ENCODE data around the gene BRWD1.
A peak's percentile ranks its signal among the peaks of the same experiment; 100 is the strongest.

Gene BRWD1

GRCh38 chr21:39344848-39345247 lies 31.4 kb upstream of the BRWD1 start:
- no peak for DNase-seq (ENCODE audit: extremely low read depth, low read depth)
- TF ChIP-seq, protein P1, sequence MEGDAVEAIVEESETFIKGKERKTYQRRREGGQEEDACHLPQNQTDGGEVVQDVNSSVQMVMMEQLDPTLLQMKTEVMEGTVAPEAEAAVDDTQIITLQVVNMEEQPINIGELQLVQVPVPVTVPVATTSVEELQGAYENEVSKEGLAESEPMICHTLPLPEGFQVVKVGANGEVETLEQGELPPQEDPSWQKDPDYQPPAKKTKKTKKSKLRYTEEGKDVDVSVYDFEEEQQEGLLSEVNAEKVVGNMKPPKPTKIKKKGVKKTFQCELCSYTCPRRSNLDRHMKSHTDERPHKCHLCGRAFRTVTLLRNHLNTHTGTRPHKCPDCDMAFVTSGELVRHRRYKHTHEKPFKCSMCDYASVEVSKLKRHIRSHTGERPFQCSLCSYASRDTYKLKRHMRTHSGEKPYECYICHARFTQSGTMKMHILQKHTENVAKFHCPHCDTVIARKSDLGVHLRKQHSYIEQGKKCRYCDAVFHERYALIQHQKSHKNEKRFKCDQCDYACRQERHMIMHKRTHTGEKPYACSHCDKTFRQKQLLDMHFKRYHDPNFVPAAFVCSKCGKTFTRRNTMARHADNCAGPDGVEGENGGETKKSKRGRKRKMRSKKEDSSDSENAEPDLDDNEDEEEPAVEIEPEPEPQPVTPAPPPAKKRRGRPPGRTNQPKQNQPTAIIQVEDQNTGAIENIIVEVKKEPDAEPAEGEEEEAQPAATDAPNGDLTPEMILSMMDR (IDR thresholded peaks at IDR 0.05; ENCODE audit: low read depth, low read length, missing control alignments) = no peak
- peak overlapping the region; percentile 92; the same call in 1 of the 2 replicates for H3K4me3 ChIP-seq (replicated peaks; ENCODE audit: low read depth, low read length)

GRCh38 chr21:39341249-39341923 lies 28.0 kb upstream of the BRWD1 start:
- no peak for DNase-seq (ENCODE audit: extremely low read depth, low read depth)
- H3K4me3 ChIP-seq (replicated peaks; ENCODE audit: low read depth, low read length) = no peak overlapping the region
- TF ChIP-seq, protein P1 (IDR thresholded peaks at IDR 0.05; ENCODE audit: low read depth, low read length, missing control alignments) = no peak

DNA sequence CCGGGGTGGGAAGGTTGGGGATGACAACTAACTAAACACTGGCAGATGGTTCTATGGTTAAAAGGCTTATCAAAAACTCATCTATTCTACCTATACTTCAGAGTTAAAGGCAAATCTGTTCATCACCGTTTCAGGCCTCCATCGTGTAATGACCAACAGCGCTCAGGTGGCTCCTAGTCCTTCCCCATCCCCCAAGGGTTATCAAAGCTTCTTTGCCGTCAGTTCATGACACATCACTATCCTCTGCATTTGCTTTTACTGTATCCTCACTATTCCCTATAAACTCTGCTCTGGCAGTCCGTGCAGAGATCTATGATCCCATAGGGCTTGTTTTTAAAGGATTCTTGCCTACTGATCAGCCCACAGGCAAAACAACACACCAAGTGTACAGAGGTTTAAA lies 27.3 kb upstream of the BRWD1 start:
- TF ChIP-seq, protein P1 (IDR thresholded peaks at IDR 0.05; ENCODE audit: low read depth, low read length, missing control alignments) = no peak
- no peak for DNase-seq (ENCODE audit: extremely low read depth, low read depth)
- no peak overlapping the region for H3K4me3 ChIP-seq (replicated peaks; ENCODE audit: low read depth, low read length)

DNA sequence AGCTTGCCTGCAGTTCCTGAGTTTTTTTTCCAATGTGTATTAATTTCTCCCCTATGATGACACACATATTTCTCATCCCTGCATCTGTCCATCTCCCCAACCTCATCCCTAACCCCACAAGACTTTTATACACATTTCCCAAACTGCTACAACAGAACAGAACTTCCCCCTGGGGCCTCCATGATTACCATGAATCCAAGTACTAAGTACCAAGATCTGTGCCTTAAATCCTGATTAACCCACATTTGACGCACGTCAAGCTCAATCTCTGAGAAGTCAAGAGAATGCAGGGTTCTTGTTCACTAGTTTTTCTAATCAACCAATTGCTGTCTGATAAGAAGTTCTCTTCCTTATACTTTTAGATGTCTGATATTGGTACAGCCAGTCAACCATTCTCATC lies 25.8 kb upstream of the BRWD1 start:
- TF ChIP-seq, protein P1 (IDR thresholded peaks at IDR 0.05; ENCODE audit: low read depth, low read length, missing control alignments) = no peak
- DNase-seq (ENCODE audit: extremely low read depth, low read depth) = no peak
- no peak overlapping the region for H3K4me3 ChIP-seq (replicated peaks; ENCODE audit: low read depth, low read length)

DNA sequence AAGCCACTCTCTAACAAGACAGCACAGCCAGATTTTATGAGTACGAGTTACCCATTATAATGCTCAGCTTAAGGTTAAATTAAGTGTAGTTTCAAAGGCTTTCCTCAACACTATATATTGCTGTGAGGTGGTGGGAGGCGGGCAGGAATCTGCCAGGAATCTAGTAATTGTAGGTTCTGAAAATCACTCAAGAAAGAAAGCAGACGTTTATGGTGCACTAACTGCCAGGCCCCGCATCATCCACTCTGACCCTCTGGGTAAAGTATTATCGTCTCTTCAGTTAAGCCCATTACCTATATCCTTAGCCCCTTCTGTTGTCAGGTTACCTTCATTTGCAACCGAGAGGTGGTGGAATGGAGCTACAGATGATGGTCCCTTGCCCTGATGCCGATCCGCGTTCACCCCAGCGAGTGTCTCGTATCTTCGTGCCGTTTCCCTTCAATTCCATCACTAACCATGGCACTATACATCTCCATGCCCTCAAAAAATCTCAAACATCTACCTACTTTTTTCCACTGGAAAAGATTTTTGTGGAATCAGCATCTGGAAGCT lies 23.1 kb upstream of the BRWD1 start:
- TF ChIP-seq, protein P1 (IDR thresholded peaks at IDR 0.05; ENCODE audit: low read depth, low read length, missing control alignments) = no peak

GRCh38 chr21:39334611-39335010 lies 21.2 kb upstream of the BRWD1 start:
- no peak overlapping the region for H3K4me3 ChIP-seq (replicated peaks; ENCODE audit: low read depth, low read length)
- TF ChIP-seq, protein P1 (IDR thresholded peaks at IDR 0.05; ENCODE audit: low read depth, low read length, missing control alignments) = no peak
- DNase-seq (ENCODE audit: extremely low read depth, low read depth) = no peak

More for the DNA sequence above, 23.1 kb upstream of the BRWD1 start:
- no peak for DNase-seq (ENCODE audit: extremely low read depth, low read depth)
- no peak overlapping the region for H3K4me3 ChIP-seq (replicated peaks; ENCODE audit: low read depth, low read length)
